Tibial nerve (tissue), 4 donors: ENCODE data around the gene SLX4IP. TPM values are rescaled to one million over a fixed set of nuclear protein-coding genes. Genes with fewer than 3 reads are reported as not detected.

Experiments used
- DNase-seq, 2 donors: peaks; one replicate each; pipeline ENCODE4 v3.0.0-alpha.2; 2019; ENCODE audit warnings: low spot score in 2 of 2
- H3K27ac ChIP-seq, 4 donors: fragments of 200-600 bp; sonication (generic) in 3 of 4; one replicate each; pipeline ENCODE4 v1.5.1; 2017 to 2019; ENCODE audit warnings: mild to moderate bottlenecking in 1 of 4
- H3K27me3 ChIP-seq, 2 donors: fragments of 200-600 bp; sonication (generic) in 1 of 2; one replicate each; pipeline versions ENCODE4 v1.5.1 to v1.6.0; 2017 to 2019
- H3K36me3 ChIP-seq, 3 donors: fragments of 200-600 bp; sonication (generic); one replicate each; pipeline ENCODE4 v1.5.1; 2018 to 2019
- H3K4me1 ChIP-seq, 4 donors: fragments of 200-600 bp; sonication (generic) in 3 of 4; one replicate each; pipeline ENCODE4 v1.5.1; 2017 to 2019
- H3K4me3 ChIP-seq, 4 donors: fragments of 200-600 bp; sonication (generic) in 3 of 4; one replicate each; pipeline ENCODE4 v1.5.1; 2017 to 2019; ENCODE audit warnings: mild to moderate bottlenecking in 1 of 4, moderate library complexity in 1 of 4
- H3K9me3 ChIP-seq, 4 donors: fragments of 200-600 bp; sonication (generic) in 3 of 4; one replicate each; pipeline ENCODE4 v1.5.1; 2017 to 2019
- EP300 ChIP-seq, 2 donors: sonication (generic); formaldehyde crosslinking; IDR thresholded peaks; one replicate each; pipeline ENCODE4 v1.6.1; 2017; ENCODE audit warnings: antibody characterized with exemption in 2 of 2, mild to moderate bottlenecking in 1 of 2
- POLR2A ChIP-seq, 2 donors: fragments of 450-650 bp; IDR thresholded peaks; one replicate each; pipeline ENCODE4 v1.6.1; 2017; ENCODE audit warnings: antibody characterized with exemption in 2 of 2, mild to moderate bottlenecking in 2 of 2, moderate library complexity in 2 of 2
- WGBS, 2 donors: methylation state at CpG; one replicate each; pipeline ENCODE4 v1.1.5; 2018; 5-methylcytosine and 5-hydroxymethylcytosine counted together
- total RNA-seq, 4 donors: library from RNA; depleted of rRNA; stranded (reverse); fragments of >200 nt; gene quantifications; one replicate each; pipeline ENCODE4 v1.1.0, GENCODE V29; 2016
- TF ChIP-seq, protein P1 (sequence below), 5 experiments: fragments of 200-600 bp in 3 of 5; fragments of 450-650 bp in 2 of 5; sonication (generic) in 3 of 5; IDR thresholded peaks; one replicate each; pipeline ENCODE4 v1.5.1; 2016 to 2019; ENCODE audit warnings: antibody characterized with exemption in 5 of 5, mild to moderate bottlenecking in 3 of 5, moderate library complexity in 2 of 5

The SLX4IP gene
- total RNA-seq, 4 donors from 2014 or later, result 3.3 to 5.7 (median 3.5) TPM

DNA sequence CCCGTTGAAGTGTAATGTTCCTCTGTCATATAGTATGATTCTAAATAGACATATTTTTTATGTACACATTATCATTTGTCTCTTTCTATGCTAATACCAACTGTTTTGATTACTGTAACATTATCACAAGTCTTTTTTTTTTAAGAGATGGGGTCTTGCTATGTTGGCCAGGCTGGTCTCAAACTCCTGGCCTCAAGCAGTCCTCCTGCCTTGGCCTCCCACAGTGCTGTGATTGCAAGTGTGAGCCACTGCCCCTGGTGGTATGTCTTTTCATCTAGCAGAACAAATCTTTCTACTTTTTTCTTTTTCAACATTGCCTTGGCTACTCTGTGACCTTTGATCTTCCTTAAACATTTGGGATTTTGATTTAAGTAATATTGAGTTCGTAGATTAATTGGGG, 57.7 kb downstream of the SLX4IP start:
- DNase-seq, result no peak
- Histone ChIP-seq H3K27me3 (no peaks in the 10 kb centered on the region), H3K27ac (no peak overlapping the region), H3K9me3 (no peaks in the 10 kb centered on the region), H3K4me3 (no peak overlapping the region), H3K36me3 (no peaks in the 10 kb centered on the region), H3K4me1 (peaks cover 0 to 15% (median 0%) of the 10 kb centered on the region in 4 donors)
- WGBS, 2 donors, result 94 to 100% methylated on average over 2 of the region's 2 CpGs
- TF ChIP-seq, protein P1, sequence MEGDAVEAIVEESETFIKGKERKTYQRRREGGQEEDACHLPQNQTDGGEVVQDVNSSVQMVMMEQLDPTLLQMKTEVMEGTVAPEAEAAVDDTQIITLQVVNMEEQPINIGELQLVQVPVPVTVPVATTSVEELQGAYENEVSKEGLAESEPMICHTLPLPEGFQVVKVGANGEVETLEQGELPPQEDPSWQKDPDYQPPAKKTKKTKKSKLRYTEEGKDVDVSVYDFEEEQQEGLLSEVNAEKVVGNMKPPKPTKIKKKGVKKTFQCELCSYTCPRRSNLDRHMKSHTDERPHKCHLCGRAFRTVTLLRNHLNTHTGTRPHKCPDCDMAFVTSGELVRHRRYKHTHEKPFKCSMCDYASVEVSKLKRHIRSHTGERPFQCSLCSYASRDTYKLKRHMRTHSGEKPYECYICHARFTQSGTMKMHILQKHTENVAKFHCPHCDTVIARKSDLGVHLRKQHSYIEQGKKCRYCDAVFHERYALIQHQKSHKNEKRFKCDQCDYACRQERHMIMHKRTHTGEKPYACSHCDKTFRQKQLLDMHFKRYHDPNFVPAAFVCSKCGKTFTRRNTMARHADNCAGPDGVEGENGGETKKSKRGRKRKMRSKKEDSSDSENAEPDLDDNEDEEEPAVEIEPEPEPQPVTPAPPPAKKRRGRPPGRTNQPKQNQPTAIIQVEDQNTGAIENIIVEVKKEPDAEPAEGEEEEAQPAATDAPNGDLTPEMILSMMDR (IDR thresholded peaks at IDR 0.05), result no peak
- TF ChIP-seq EP300 (IDR thresholded peaks at IDR 0.05) (no peak), POLR2A (IDR thresholded peaks at IDR 0.05) (no peak)

DNA sequence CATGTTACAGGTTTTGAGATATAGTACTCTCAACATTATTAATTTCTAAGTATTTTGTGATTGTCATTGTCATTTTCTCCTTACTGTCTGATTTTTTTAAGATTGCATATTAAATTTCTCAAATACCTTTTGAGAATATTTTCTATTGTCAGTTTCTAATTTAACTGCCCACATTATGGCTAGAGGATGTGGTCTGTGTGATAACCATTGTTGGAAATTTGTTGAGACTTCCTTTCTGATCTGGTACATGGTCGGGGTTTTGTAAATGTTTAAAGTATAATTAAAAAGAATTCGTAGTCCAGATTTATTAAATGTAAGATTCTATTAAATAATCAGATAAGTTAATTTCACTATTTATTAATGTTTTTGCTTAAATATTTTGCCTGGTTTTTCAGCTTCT, 60.1 kb downstream of the SLX4IP start:
- peaks cover 0 to 11% (median 0%) of the 10 kb centered on the region in 4 donors for H3K4me1 ChIP-seq
- no peak for TF ChIP-seq POLR2A (IDR thresholded peaks at IDR 0.05)
- no peak for TF ChIP-seq EP300 (IDR thresholded peaks at IDR 0.05)
- TF ChIP-seq, protein P1 (IDR thresholded peaks at IDR 0.05), result no peak
- WGBS, 2 donors, result 82 to 88% methylated on average over 2 of the region's 2 CpGs
- no peak overlapping the region for H3K27ac ChIP-seq
- DNase-seq, result no peak
- no peak overlapping the region for H3K4me3 ChIP-seq
- H3K27me3 ChIP-seq, result no peaks in the 10 kb centered on the region
- no peaks in the 10 kb centered on the region for H3K9me3 ChIP-seq
- no peaks in the 10 kb centered on the region for H3K36me3 ChIP-seq

DNA sequence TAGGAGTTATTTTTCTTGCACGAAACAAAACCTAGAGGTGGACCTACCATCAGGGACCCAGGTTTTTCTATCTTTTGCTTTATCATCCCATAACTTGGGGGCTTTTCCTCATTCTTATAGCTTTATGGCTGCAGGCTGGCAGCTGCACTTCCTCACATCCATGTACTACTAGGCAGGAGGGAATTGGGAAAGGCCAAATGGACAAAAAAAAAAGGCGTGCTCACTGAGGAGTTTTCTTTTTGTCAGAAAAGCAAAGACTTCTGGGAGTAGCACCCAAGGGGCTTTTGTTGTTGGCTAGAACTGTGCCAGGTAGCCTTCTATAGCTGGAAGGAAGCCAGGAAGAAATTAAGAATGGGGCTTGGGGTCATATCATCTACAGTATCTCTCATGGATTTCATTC, 61.4 kb downstream of the SLX4IP start:
- H3K27me3 ChIP-seq, result no peaks in the 10 kb centered on the region
- H3K9me3 ChIP-seq, result no peaks in the 10 kb centered on the region
- H3K27ac ChIP-seq, result no peak overlapping the region
- no peaks in the 10 kb centered on the region for H3K36me3 ChIP-seq
- H3K4me1 ChIP-seq, result peaks cover 0 to 15% (median 0%) of the 10 kb centered on the region in 4 donors
- no peak overlapping the region for H3K4me3 ChIP-seq
- TF ChIP-seq POLR2A (IDR thresholded peaks at IDR 0.05), result no peak
- TF ChIP-seq EP300 (IDR thresholded peaks at IDR 0.05), result no peak
- TF ChIP-seq, protein P1 (IDR thresholded peaks at IDR 0.05), result no peak
- DNase-seq, result no peak
- 85 to 93% methylated on average over 2 of the region's 2 CpGs for WGBS, 2 donors

DNA sequence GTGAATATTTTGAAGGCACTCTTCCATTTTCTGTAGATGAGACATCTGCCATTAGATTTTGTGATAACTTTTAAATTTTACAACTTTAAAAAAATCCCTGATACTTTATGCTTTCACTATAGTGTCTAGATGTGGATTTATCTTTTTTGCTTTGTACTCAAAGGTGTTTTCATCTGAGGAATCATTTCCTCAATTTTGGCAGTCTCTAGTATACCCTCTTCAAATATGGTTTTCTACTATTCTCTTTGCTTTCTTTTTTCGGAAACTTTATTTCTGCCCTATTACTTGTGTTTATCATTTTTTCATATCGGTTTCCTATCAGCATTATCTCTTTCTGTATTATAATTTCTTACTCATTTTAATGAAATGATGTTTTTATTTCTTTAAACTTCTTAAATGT, 62.2 kb downstream of the SLX4IP start:
- WGBS, 2 donors, result 95% methylated on average over 2 of the region's 2 CpGs
- Histone ChIP-seq H3K4me3 (no peak overlapping the region), H3K27me3 (no peaks in the 10 kb centered on the region), H3K9me3 (no peaks in the 10 kb centered on the region), H3K4me1 (peaks cover 0 to 21% (median 4%) of the 10 kb centered on the region in 4 donors), H3K27ac (no peak overlapping the region), H3K36me3 (no peaks in the 10 kb centered on the region)
- TF ChIP-seq POLR2A (IDR thresholded peaks at IDR 0.05), result no peak
- TF ChIP-seq, protein P1 (IDR thresholded peaks at IDR 0.05), result no peak
- TF ChIP-seq EP300 (IDR thresholded peaks at IDR 0.05), result no peak
- no peak for DNase-seq

DNA sequence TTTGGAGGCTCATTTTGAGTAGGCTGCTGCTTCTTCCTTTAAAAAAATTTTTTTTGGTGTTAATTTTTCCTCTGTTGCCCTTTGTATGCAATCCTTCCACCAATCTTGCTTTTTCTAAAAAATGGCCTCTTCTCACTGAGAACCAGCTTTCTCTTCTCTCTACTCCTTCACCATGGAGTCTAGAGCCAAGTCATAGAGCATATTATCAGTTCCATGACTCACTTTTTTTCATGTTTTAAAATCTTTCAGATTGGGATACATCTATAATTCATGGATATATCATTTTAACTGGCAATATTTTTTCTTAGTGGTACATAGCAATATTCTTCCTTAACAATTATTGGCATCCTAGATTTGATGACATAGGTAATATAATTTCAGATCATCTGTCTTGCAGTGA, 62.7 kb downstream of the SLX4IP start:
- Histone ChIP-seq H3K36me3 (no peaks in the 10 kb centered on the region), H3K4me3 (no peak overlapping the region), H3K27ac (no peak overlapping the region), H3K9me3 (no peaks in the 10 kb centered on the region), H3K4me1 (peaks cover 0 to 23% (median 6%) of the 10 kb centered on the region in 4 donors), H3K27me3 (no peaks in the 10 kb centered on the region)
- TF ChIP-seq POLR2A (IDR thresholded peaks at IDR 0.05), result no peak
- no peak for TF ChIP-seq EP300 (IDR thresholded peaks at IDR 0.05)
- TF ChIP-seq, protein P1 (IDR thresholded peaks at IDR 0.05), result no peak
- no peak for DNase-seq
